Body of pancreas (tissue), 4 donors: ENCODE results near the gene TPK1.

Source experiments
- CTCF ChIP-seq, 7 experiments: fragments of 450-650 bp in 4 of 7; fragments of 200-600 bp in 3 of 7; sonication (generic) in 3 of 7; IDR thresholded peaks; one replicate each; pipeline ENCODE4 v1.5.1; 2016 to 2019; ENCODE audit warnings: antibody characterized with exemption in 7 of 7
- POLR2A ChIP-seq, 3 donors: fragments of 450-650 bp; IDR thresholded peaks; one replicate each; pipeline ENCODE4 v1.6.1; 2016; ENCODE audit warnings: antibody characterized with exemption in 3 of 3, mild to moderate bottlenecking in 2 of 3

- TF ChIP-seq CTCF (IDR thresholded peaks at IDR 0.05): no peak
- TF ChIP-seq POLR2A (IDR thresholded peaks at IDR 0.05): no peak
Measured at GRCh38 chr7:144403102-144403501, 432.8 kb downstream of the TPK1 start.
